Nephron progenitor cell (in vitro differentiated cells): ENCODE measurements around the gene SCGB2B2.
A peak's percentile ranks its signal among the peaks of the same experiment; 100 is the strongest.
"Not testable (repeated sequence)": the region's sequence is repeated elsewhere in the genome, so short reads cannot be mapped to it uniquely, and the experiment has no call there.

ENCODE experiments used
- DNase-seq: peaks from one replicate; pipeline ENCODE4 v3.0.0; 2021
- H3K27ac Mint-ChIP-seq: 2 replicates; pipeline ENCODE4 v1.8.0; 2021; ENCODE audit warnings: mild to moderate bottlenecking, moderate library complexity, mixed read lengths
- H3K27me3 Mint-ChIP-seq: 2 replicates; pipeline ENCODE4 v1.8.0; 2021; ENCODE audit warnings: mild to moderate bottlenecking, low read depth, mixed read lengths; ENCODE audit not compliant: poor library complexity
- H3K36me3 Mint-ChIP-seq: 2 replicates; pipeline ENCODE4 v1.8.0; 2021; ENCODE audit warnings: low read depth, mixed read lengths
- H3K4me1 Mint-ChIP-seq: 2 replicates; pipeline ENCODE4 v1.8.0; 2021; ENCODE audit warnings: mixed read lengths
- H3K4me3 Mint-ChIP-seq: 2 replicates; pipeline ENCODE4 v1.8.0; 2021; ENCODE audit warnings: mild to moderate bottlenecking, moderate library complexity, mixed read lengths
- H3K9me3 Mint-ChIP-seq: 2 replicates; pipeline ENCODE4 v1.8.0; 2021; ENCODE audit warnings: mild to moderate bottlenecking, moderate library complexity, mixed read lengths
- TF ChIP-seq, protein P1 (sequence below): fragments of 200-600 bp; sonication (generic); IDR thresholded peaks from 2 replicates; pipeline ENCODE4 v1.5.0; 2021; ENCODE audit warnings: antibody characterized with exemption

The SCGB2B2 gene

DNA sequence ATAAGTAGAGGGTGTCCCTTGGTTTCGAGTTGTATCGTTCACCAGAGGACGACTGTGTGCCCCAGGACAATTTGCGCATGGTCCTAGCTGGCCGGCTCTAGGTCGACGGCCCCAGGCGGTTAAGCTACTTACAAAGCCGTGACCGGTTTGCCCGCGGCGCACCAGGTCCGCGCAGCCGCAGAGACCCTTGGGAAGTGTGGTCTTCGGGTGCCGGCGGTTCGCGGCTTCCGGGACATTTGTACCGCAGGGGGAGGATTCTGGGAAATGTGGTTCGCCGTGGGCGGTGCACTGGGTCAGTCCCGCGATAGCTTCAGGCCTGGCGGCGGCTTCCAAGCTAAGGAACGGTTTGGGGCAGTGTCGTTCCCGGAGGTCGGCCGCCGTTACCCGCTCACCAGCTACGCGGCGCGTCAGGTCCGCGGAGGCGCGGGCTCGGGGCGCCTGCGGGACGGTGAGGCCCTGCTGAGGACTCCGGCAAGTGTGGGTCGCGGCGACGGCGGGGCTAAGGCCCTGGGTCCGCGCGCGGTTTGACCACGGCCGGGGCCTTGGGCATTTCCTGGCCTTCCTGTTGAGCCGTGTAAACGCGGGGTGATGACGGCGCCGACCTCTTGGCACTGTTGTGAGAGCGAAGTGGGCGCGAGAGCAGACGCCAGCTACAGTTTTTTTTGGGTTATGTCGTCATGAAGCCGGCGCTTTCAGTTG, 576 bp upstream of the SCGB2B2 start, which contains the start of gene ZNF302:
Gene ZNF302, plus strand, starts transcription at position 293 of the 699 bp plus-strand sequence. CDS start 1,127 bp downstream, outside the sequence.
- Mint-ChIP-seq H3K9me3 (peaks cover 78% of the 10 kb centered on the region), H3K27me3 (peaks cover 28% of the 10 kb centered on the region), H3K27ac (peak within 1 kb of the TSS; percentile 98), H3K36me3 (peaks cover 61% of the 10 kb centered on the region), H3K4me3 (peak within 1 kb of the TSS; percentile 94), H3K4me1 (peaks cover 27% of the 10 kb centered on the region)
- DNase-seq, result peak; percentile 92
- TF ChIP-seq, protein P1, sequence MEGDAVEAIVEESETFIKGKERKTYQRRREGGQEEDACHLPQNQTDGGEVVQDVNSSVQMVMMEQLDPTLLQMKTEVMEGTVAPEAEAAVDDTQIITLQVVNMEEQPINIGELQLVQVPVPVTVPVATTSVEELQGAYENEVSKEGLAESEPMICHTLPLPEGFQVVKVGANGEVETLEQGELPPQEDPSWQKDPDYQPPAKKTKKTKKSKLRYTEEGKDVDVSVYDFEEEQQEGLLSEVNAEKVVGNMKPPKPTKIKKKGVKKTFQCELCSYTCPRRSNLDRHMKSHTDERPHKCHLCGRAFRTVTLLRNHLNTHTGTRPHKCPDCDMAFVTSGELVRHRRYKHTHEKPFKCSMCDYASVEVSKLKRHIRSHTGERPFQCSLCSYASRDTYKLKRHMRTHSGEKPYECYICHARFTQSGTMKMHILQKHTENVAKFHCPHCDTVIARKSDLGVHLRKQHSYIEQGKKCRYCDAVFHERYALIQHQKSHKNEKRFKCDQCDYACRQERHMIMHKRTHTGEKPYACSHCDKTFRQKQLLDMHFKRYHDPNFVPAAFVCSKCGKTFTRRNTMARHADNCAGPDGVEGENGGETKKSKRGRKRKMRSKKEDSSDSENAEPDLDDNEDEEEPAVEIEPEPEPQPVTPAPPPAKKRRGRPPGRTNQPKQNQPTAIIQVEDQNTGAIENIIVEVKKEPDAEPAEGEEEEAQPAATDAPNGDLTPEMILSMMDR, result no peak

GRCh38 chr19:34675919-34676318, 1.0 kb downstream of the SCGB2B2 start:
- Mint-ChIP-seq H3K4me1 (peaks cover 27% of the 10 kb centered on the region), H3K9me3 (peaks cover 66% of the 10 kb centered on the region), H3K36me3 (peaks cover 44% of the 10 kb centered on the region), H3K4me3 (no peak overlapping the region), H3K27ac (no peak overlapping the region), H3K27me3 (peaks cover 43% of the 10 kb centered on the region)
- TF ChIP-seq, protein P1, result no peak
- DNase-seq, result no peak

DNA sequence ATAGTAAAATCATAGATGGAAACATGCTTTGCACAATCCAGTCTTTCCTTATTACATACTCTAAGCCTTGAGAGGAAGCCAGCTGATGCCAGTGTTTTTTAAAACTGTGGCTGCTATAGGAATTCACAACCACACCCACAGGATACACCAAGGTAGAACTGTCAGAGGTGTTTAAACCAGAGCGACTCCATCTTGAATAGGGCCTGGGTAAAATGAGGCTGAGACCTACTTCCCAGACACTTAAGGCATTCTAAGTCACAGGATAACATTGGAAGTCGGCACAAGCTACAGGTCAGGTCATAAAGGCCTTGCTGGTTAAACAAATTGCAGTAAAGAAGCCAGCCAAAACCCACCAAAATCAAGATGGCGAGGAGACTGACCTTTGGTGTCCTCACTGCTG, 1.7 kb downstream of the SCGB2B2 start:
- Mint-ChIP-seq H3K27me3 (peaks cover 47% of the 10 kb centered on the region), H3K4me3 (no peak overlapping the region)
- DNase-seq, result no peak

GRCh38 chr19:34673590-34673989, 3.4 kb downstream of the SCGB2B2 start:
- peaks cover 21% of the 10 kb centered on the region for H3K36me3 Mint-ChIP-seq
- TF ChIP-seq, protein P1, result no peak
- peaks cover 20% of the 10 kb centered on the region for H3K4me1 Mint-ChIP-seq
- no peak overlapping the region for H3K27ac Mint-ChIP-seq
- peaks cover 43% of the 10 kb centered on the region for H3K9me3 Mint-ChIP-seq
- no peak overlapping the region for H3K4me3 Mint-ChIP-seq
- H3K27me3 Mint-ChIP-seq, result peaks cover 55% of the 10 kb centered on the region
- no peak for DNase-seq

More for the DNA sequence above, 1.7 kb downstream of the SCGB2B2 start:
- TF ChIP-seq, protein P1, result no peak
- peaks cover 38% of the 10 kb centered on the region for H3K36me3 Mint-ChIP-seq
- peaks cover 60% of the 10 kb centered on the region for H3K9me3 Mint-ChIP-seq
- no peak overlapping the region for H3K27ac Mint-ChIP-seq
- H3K4me1 Mint-ChIP-seq, result peaks cover 27% of the 10 kb centered on the region

GRCh38 chr19:34671972-34672371, 5.0 kb downstream of the SCGB2B2 start:
- TF ChIP-seq, protein P1, result no peak
- Mint-ChIP-seq H3K4me3 (no peak overlapping the region), H3K27me3 (peaks cover 50% of the 10 kb centered on the region), H3K27ac (no peak overlapping the region), H3K36me3 (peaks cover 7% of the 10 kb centered on the region), H3K9me3 (peaks cover 29% of the 10 kb centered on the region), H3K4me1 (peaks cover 7% of the 10 kb centered on the region)
- DNase-seq, result no peak

DNA sequence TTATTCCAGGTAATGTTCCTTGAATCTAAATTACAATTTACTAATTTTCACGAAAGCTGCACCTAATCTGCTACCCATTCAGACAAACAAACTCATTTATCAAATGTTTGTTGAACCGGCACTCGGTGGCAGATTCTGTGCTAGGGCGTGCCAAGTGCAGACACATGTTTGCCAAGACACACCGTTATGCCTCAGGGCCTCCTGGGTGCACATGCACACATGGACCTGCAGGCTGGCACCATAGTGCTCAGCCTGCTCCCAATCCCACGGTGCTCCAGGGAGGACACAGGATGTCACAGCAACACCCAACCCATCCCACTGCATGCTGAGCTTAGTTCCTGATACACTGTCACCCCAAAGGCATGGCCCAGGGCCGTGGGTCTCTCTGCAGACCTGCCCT, 7.7 kb downstream of the SCGB2B2 start:
- Mint-ChIP-seq H3K4me1 (no peaks in the 10 kb centered on the region), H3K27ac (no peak overlapping the region), H3K27me3 (peaks cover 45% of the 10 kb centered on the region), H3K9me3 (peaks cover 23% of the 10 kb centered on the region), H3K36me3 (no peaks in the 10 kb centered on the region), H3K4me3 (no peak overlapping the region)
- no peak for DNase-seq
- TF ChIP-seq, protein P1, result no peak

- H3K4me3 Mint-ChIP-seq, DNase-seq, H3K4me1 Mint-ChIP-seq, H3K27ac Mint-ChIP-seq, H3K36me3 Mint-ChIP-seq: not testable (repeated sequence)
- H3K27me3 Mint-ChIP-seq, result peaks cover 40% of the 10 kb centered on the region
- peaks cover 18% of the 10 kb centered on the region for H3K9me3 Mint-ChIP-seq
These were observed 8.3 kb downstream of the SCGB2B2 start for GRCh38 chr19:34668690-34669089.

DNA sequence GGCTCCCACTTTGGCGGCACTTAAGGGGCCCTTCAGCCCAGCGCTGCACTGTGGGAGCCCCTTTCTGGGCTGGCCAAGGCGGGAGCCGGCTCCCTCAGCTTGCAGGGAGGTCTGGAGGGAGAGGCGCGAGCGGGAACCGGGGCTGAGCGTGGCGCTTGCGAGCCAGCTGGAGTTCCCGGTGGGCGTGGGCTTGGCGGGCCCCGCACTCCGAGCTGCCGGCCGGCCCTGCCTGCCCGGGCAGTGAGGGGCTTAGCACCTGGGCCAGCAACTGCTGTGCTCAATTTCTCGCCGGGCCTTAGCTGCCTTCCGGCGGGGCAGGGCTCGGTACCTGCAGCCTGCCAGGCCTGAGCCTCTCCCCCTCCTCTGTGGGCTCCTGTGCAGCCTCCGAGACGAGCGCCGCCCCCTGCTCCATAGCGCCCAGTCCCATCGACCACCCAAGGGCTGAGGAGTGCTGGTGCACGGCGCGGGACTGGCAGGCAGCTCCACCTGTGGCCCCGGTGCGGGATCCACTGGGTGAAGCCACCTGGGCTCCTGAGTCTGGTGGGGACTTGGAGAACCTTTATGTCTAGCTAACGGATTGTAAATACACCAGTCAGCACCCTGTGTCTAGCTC, 8.8 kb downstream of the SCGB2B2 start:
- H3K27ac Mint-ChIP-seq, DNase-seq, H3K4me1 Mint-ChIP-seq, H3K4me3 Mint-ChIP-seq, H3K36me3 Mint-ChIP-seq: not testable (repeated sequence)
- Mint-ChIP-seq H3K9me3 (peaks cover 23% of the 10 kb centered on the region), H3K27me3 (peaks cover 39% of the 10 kb centered on the region)
